K562 (cell line): ENCODE results near the gene DBP. TPM values are rescaled to one million over a fixed set of nuclear protein-coding genes. Genes with fewer than 3 reads are reported as not detected.

Experiments used
- DMBX1 ChIP-seq: fragments of 250-450 bp; sonication (Bioruptor Pico); IDR thresholded peaks from 2 replicates; pipeline ENCODE4 v1.8.0; 2022; ENCODE audit warnings: inconsistent platforms, mild to moderate bottlenecking, moderate library complexity, borderline replicate concordance
- JUN ChIP-seq, 2 experiments: sonication (generic) in 1 of 2; formaldehyde crosslinking in 1 of 2; IDR thresholded peaks; 2 replicates each; pipeline versions ENCODE4 v1.6.1 to v1.8.0; 2012 to 2022; ENCODE audit warnings: borderline replicate concordance in 2 of 2, mild to moderate bottlenecking in 2 of 2, improper control_type of control experiment in 1 of 2, low read depth in 1 of 2, low read length in 1 of 2, missing genetic modification reagents in 1 of 2
- MIER1 ChIP-seq: fragments of 450-650 bp; IDR thresholded peaks from 2 replicates; pipeline ENCODE4 v1.6.1; 2016; ENCODE audit warnings: antibody characterized with exemption, mild to moderate bottlenecking, low read depth
- MYC ChIP-seq, 2 experiments: fragments of 250-450 bp in 1 of 2; sonication (Bioruptor Pico) in 1 of 2; IDR thresholded peaks; 2 replicates each; pipeline versions ENCODE4 v1.5.1 to v1.6.1; 2012 to 2021; ENCODE audit warnings: low read depth in 2 of 2, borderline replicate concordance in 1 of 2, improper control_type of control experiment in 1 of 2, low read length in 1 of 2, mild to moderate bottlenecking in 1 of 2, moderate library complexity in 1 of 2
- NFE2 ChIP-seq: IDR thresholded peaks from 2 replicates; pipeline ENCODE4 v1.6.1; 2014; ENCODE audit warnings: antibody characterized with exemption, low read depth
- SMAD4 ChIP-seq: fragments of 250-450 bp; sonication (Bioruptor Pico); conservative IDR thresholded peaks from 2 replicates; pipeline ENCODE4 v1.8.0; 2021; ENCODE audit warnings: inconsistent platforms, mild to moderate bottlenecking, moderate library complexity
- SPI1 ChIP-seq: IDR thresholded peaks from 2 replicates; pipeline ENCODE4 v1.6.1; 2011; ENCODE audit warnings: low read depth, low read length, control low read depth, borderline replicate concordance
- SRSF1 ChIP-seq: fragments of 200-400 bp; formaldehyde crosslinking; IDR thresholded peaks from 2 replicates; pipeline ENCODE4 v1.6.1; 2017; ENCODE audit warnings: mild to moderate bottlenecking, low read depth, low read length, moderate library complexity
- XRCC5 ChIP-seq: fragments of 200-400 bp; formaldehyde crosslinking; IDR thresholded peaks from 2 replicates; pipeline ENCODE4 v1.6.1; 2017; ENCODE audit warnings: low read depth, mild to moderate bottlenecking, low read length
- ZFP1 ChIP-seq: fragments of 450-650 bp; formaldehyde crosslinking; IDR thresholded peaks from 2 replicates; pipeline ENCODE4 v1.4.0; 2020; ENCODE audit warnings: mild to moderate bottlenecking, mixed read lengths
- ZFPM2 ChIP-seq: fragments of 250-450 bp; sonication (Bioruptor Pico); IDR thresholded peaks from 2 replicates; pipeline ENCODE4 v1.5.1; 2022; ENCODE audit warnings: mild to moderate bottlenecking
- ZNF23 ChIP-seq: fragments of 250-450 bp; sonication (Bioruptor Pico); IDR thresholded peaks from 2 replicates; pipeline ENCODE4 v1.4.0; 2020; ENCODE audit warnings: mild to moderate bottlenecking
- ZNF668 ChIP-seq: fragments of 250-450 bp; sonication (Bioruptor Pico); IDR thresholded peaks from 2 replicates; pipeline ENCODE4 v1.8.0; 2022; ENCODE audit warnings: mild to moderate bottlenecking, inconsistent platforms
- polyA plus RNA-seq, 8 experiments: library from polyadenylated mRNA; depleted of rRNA in 4 of 8; stranded (reverse) in 5 of 8; unstranded in 3 of 8; fragments of >200 nt; fragmentation: Nextera tagmentation in 2 of 8; fragmentation: Illumina TruSeq in 1 of 8; extraction: Ambion mirVana in 2 of 8; extraction: Trizol in 1 of 8; gene quantifications; 2 replicates each; pipeline versions ENCODE4 v1.2.1 to v1.2.3, GENCODE V29; 2011 to 2014; ENCODE audit warnings: inconsistent platforms in 1 of 8, missing spikeins in 1 of 8
- total RNA-seq, 7 experiments: library from RNA; depleted of rRNA in 6 of 7; stranded (reverse); fragments of >200 nt in 6 of 7; fragmentation: Illumina TruSeq in 2 of 7; extraction: Trizol in 2 of 7; gene quantifications; 2 replicates each; pipeline versions ENCODE4 v1.2.1 to v1.2.3, GENCODE V29; 2011 to 2021; ENCODE audit warnings: low replicate concordance in 1 of 7
- TF ChIP-seq, protein P1 (sequence below): fragments of 450-650 bp; IDR thresholded peaks from 2 replicates; pipeline ENCODE4 v1.7.1; 2018; ENCODE audit warnings: mild to moderate bottlenecking, low read depth; ENCODE audit not compliant: partially characterized antibody
- TF ChIP-seq, protein P2 (sequence below): fragments of 250-450 bp; sonication (Bioruptor Pico); IDR thresholded peaks from 2 replicates; pipeline ENCODE4 v1.8.0; 2021; ENCODE audit warnings: moderate library complexity, mild to moderate bottlenecking, inconsistent platforms
- TF ChIP-seq, protein P3 (sequence below): fragments of 450-650 bp; formaldehyde crosslinking; IDR thresholded peaks from 2 replicates; pipeline ENCODE4 v1.4.0; 2020; ENCODE audit warnings: mild to moderate bottlenecking, mixed read lengths
- TF ChIP-seq, protein P4 (sequence below): fragments of 450-650 bp; IDR thresholded peaks from 2 replicates; pipeline ENCODE4 v1.6.1; 2016; ENCODE audit warnings: low read depth, mild to moderate bottlenecking, moderate library complexity

Gene DBP
- total and polyA plus RNA-seq, 9 of the 15 experiments (the other 6 are each of a cell fraction or from before 2014, with no cell fraction given): 0.25 to 5.5 (median 1.8) TPM

DNA sequence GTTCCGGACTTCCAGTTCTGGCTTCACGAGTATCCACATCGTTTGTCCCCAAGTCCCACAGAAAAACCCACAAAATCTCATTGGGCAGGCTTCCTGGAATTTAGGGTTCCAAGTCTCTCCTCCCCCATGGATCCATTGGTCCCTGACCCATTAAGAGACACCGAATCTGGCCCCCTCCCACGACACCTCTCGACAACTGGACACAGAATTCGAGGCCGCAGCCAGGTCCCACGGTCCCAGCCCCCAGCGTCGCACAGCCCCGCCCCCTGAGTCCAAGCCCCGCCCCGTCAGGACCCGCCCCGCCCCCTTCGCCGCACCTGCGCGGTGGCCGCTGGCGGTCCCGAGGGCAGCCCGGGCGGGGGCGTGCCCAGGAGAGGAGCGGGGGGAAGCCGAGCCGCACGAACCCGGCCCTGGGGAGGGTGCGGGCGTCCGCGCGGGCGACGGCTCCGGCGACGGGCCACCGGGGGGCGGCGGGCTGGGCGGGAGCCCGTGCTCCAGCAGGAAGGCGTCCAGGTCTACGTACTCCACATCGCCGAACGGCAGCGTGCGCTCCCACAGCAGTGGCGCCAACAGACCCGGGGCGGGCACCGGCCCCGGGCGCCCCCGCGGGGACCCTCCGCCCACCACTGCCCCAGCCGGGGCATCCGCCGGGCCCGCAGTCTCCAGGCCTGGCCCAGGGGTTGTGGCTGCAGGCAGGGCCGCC, 1.8 kb downstream of the DBP start (continued):
- TF ChIP-seq, protein P1, sequence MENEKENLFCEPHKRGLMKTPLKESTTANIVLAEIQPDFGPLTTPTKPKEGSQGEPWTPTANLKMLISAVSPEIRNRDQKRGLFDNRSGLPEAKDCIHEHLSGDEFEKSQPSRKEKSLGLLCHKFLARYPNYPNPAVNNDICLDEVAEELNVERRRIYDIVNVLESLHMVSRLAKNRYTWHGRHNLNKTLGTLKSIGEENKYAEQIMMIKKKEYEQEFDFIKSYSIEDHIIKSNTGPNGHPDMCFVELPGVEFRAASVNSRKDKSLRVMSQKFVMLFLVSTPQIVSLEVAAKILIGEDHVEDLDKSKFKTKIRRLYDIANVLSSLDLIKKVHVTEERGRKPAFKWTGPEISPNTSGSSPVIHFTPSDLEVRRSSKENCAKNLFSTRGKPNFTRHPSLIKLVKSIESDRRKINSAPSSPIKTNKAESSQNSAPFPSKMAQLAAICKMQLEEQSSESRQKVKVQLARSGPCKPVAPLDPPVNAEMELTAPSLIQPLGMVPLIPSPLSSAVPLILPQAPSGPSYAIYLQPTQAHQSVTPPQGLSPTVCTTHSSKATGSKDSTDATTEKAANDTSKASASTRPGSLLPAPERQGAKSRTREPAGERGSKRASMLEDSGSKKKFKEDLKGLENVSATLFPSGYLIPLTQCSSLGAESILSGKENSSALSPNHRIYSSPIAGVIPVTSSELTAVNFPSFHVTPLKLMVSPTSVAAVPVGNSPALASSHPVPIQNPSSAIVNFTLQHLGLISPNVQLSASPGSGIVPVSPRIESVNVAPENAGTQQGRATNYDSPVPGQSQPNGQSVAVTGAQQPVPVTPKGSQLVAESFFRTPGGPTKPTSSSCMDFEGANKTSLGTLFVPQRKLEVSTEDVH: no peak
- TF ChIP-seq JUN (IDR thresholded peaks at IDR 0.05; ENCODE audit: borderline replicate concordance, low read depth, low read length): no peak
- TF ChIP-seq JUN (CRISPR knock-in tag; IDR thresholded peaks at IDR 0.05; ENCODE audit: borderline replicate concordance): no peak
- no peak for TF ChIP-seq ZNF23
- no peak for TF ChIP-seq XRCC5
- TF ChIP-seq SRSF1: no peak
- peak; percentile 31; the same call in 1 of the 2 replicates for TF ChIP-seq SMAD4 (CRISPR knock-in tag)
- TF ChIP-seq, protein P2, sequence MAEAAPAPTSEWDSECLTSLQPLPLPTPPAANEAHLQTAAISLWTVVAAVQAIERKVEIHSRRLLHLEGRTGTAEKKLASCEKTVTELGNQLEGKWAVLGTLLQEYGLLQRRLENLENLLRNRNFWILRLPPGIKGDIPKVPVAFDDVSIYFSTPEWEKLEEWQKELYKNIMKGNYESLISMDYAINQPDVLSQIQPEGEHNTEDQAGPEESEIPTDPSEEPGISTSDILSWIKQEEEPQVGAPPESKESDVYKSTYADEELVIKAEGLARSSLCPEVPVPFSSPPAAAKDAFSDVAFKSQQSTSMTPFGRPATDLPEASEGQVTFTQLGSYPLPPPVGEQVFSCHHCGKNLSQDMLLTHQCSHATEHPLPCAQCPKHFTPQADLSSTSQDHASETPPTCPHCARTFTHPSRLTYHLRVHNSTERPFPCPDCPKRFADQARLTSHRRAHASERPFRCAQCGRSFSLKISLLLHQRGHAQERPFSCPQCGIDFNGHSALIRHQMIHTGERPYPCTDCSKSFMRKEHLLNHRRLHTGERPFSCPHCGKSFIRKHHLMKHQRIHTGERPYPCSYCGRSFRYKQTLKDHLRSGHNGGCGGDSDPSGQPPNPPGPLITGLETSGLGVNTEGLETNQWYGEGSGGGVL (CRISPR knock-in tag): no peak
- TF ChIP-seq SPI1: no peak
- TF ChIP-seq ZNF668 (CRISPR knock-in tag): no peak
- TF ChIP-seq MYC (IDR thresholded peaks at IDR 0.05; ENCODE audit: low read depth, low read length): no peak
- no peak for TF ChIP-seq MYC (CRISPR knock-in tag; IDR thresholded peaks at IDR 0.05; ENCODE audit: borderline replicate concordance, low read depth)
- TF ChIP-seq ZFP1 (CRISPR knock-in tag): no peak
- TF ChIP-seq ZFPM2 (CRISPR knock-in tag): peak; percentile 85; the same call in 1 of the 2 replicates
- TF ChIP-seq MIER1: no peak
- TF ChIP-seq NFE2: no peak
- TF ChIP-seq, protein P3, sequence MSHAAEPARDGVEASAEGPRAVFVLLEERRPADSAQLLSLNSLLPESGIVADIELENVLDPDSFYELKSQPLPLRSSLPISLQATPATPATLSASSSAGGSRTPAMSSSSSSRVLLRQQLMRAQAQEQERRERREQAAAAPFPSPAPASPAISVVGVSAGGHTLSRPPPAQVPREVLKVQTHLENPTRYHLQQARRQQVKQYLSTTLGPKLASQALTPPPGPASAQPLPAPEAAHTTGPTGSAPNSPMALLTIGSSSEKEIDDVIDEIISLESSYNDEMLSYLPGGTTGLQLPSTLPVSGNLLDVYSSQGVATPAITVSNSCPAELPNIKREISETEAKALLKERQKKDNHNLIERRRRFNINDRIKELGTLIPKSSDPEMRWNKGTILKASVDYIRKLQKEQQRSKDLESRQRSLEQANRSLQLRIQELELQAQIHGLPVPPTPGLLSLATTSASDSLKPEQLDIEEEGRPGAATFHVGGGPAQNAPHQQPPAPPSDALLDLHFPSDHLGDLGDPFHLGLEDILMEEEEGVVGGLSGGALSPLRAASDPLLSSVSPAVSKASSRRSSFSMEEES: no peak
- TF ChIP-seq DMBX1 (CRISPR knock-in tag): no peak
- TF ChIP-seq, protein P4, sequence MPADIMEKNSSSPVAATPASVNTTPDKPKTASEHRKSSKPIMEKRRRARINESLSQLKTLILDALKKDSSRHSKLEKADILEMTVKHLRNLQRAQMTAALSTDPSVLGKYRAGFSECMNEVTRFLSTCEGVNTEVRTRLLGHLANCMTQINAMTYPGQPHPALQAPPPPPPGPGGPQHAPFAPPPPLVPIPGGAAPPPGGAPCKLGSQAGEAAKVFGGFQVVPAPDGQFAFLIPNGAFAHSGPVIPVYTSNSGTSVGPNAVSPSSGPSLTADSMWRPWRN: no peak
